ENCODE data around the gene NFATC2.

DNA sequence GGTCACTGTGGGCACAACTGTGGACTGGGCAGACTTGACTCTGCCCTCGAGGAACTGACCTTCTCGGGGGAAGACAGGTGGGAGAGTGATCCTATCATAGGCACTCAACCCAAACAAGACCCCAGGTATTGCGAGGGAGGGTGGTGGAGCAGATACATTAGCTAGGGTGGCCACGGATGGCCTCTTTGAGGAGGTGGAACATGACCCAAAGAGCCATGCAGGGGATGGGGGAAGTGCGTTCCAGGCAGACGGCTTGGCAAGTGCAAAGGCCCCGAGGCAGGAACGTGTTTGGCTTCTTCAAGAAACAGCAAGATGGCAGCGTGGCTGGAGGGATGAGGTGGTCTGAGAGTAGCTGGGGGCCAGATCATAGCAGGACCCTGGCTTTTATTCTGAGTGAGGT is 167.6 kb downstream of the NFATC2 start:
- TF ChIP-seq, protein P1, sequence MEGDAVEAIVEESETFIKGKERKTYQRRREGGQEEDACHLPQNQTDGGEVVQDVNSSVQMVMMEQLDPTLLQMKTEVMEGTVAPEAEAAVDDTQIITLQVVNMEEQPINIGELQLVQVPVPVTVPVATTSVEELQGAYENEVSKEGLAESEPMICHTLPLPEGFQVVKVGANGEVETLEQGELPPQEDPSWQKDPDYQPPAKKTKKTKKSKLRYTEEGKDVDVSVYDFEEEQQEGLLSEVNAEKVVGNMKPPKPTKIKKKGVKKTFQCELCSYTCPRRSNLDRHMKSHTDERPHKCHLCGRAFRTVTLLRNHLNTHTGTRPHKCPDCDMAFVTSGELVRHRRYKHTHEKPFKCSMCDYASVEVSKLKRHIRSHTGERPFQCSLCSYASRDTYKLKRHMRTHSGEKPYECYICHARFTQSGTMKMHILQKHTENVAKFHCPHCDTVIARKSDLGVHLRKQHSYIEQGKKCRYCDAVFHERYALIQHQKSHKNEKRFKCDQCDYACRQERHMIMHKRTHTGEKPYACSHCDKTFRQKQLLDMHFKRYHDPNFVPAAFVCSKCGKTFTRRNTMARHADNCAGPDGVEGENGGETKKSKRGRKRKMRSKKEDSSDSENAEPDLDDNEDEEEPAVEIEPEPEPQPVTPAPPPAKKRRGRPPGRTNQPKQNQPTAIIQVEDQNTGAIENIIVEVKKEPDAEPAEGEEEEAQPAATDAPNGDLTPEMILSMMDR (IDR thresholded peaks at IDR 0.05) = no peak
- no peak for TF ChIP-seq POLR2A (IDR thresholded peaks at IDR 0.05)
- TF ChIP-seq POLR2AphosphoS5 (IDR thresholded peaks at IDR 0.05) = no peak

Measured in breast epithelium (tissue), 3 donors.